ENCODE results near the gene MTCH1.
"Not testable (repeated sequence)": the region's sequence is repeated elsewhere in the genome, so short reads cannot be mapped to it uniquely, and the experiment has no call there.

The MTCH1 gene

GRCh38 chr6:36961441-36962435 is 24.3 kb downstream of the MTCH1 start:
- Mint-ChIP-seq H3K4me3 (no peak overlapping the region), H3K9me3 (no peaks in the 10 kb centered on the region), H3K27ac (no peak overlapping the region), H3K4me1 (ENCODE audit: low read depth) (peaks cover 35% of the 10 kb centered on the region), H3K36me3 (ENCODE audit: low read depth) (peaks cover 8% of the 10 kb centered on the region), H3K27me3 (ENCODE audit: low read depth) (no peaks in the 10 kb centered on the region)

- Mint-ChIP-seq H3K4me1 (ENCODE audit: low read depth) (peaks cover 41% of the 10 kb centered on the region), H3K9me3 (no peaks in the 10 kb centered on the region), H3K27ac (no peak overlapping the region), H3K4me3 (no peak overlapping the region), H3K27me3 (ENCODE audit: low read depth) (no peaks in the 10 kb centered on the region), H3K36me3 (ENCODE audit: low read depth) (no peaks in the 10 kb centered on the region)
Measured at GRCh38 chr6:36959555-36960250, 26.3 kb downstream of the MTCH1 start.

- H3K27ac Mint-ChIP-seq = no peak overlapping the region
- H3K27me3 Mint-ChIP-seq (ENCODE audit: low read depth) = no peaks in the 10 kb centered on the region
- H3K4me1 Mint-ChIP-seq (ENCODE audit: low read depth) = peaks cover 48% of the 10 kb centered on the region
- H3K9me3 Mint-ChIP-seq = no peaks in the 10 kb centered on the region
- H3K4me3 Mint-ChIP-seq = no peak overlapping the region
- H3K36me3 Mint-ChIP-seq (ENCODE audit: low read depth) = no peaks in the 10 kb centered on the region
Measured at GRCh38 chr6:36958775-36959554, 27.0 kb downstream of the MTCH1 start.

GRCh38 chr6:36957773-36958271 is 28.2 kb downstream of the MTCH1 start:
- no peaks in the 10 kb centered on the region for H3K27me3 Mint-ChIP-seq (ENCODE audit: low read depth)
- H3K9me3 Mint-ChIP-seq = no peaks in the 10 kb centered on the region
- no peaks in the 10 kb centered on the region for H3K36me3 Mint-ChIP-seq (ENCODE audit: low read depth)
- peaks cover 46% of the 10 kb centered on the region for H3K4me1 Mint-ChIP-seq (ENCODE audit: low read depth)
- no peak overlapping the region for H3K27ac Mint-ChIP-seq
- no peak overlapping the region for H3K4me3 Mint-ChIP-seq

GRCh38 chr6:36956446-36956820 is 29.6 kb downstream of the MTCH1 start:
- Mint-ChIP-seq H3K4me3 (no peak overlapping the region), H3K27ac (no peak overlapping the region), H3K9me3 (no peaks in the 10 kb centered on the region), H3K36me3 (ENCODE audit: low read depth) (no peaks in the 10 kb centered on the region), H3K4me1 (ENCODE audit: low read depth) (peaks cover 43% of the 10 kb centered on the region), H3K27me3 (ENCODE audit: low read depth) (no peaks in the 10 kb centered on the region)

- H3K27me3 Mint-ChIP-seq (ENCODE audit: low read depth) = no peaks in the 10 kb centered on the region
- H3K27ac Mint-ChIP-seq = no peak overlapping the region
- H3K4me1 Mint-ChIP-seq (ENCODE audit: low read depth) = peaks cover 38% of the 10 kb centered on the region
- H3K9me3 Mint-ChIP-seq = no peaks in the 10 kb centered on the region
- no peak overlapping the region for H3K4me3 Mint-ChIP-seq
- H3K36me3 Mint-ChIP-seq (ENCODE audit: low read depth) = no peaks in the 10 kb centered on the region
Measured at GRCh38 chr6:36955671-36956445, 30.1 kb downstream of the MTCH1 start.

- H3K27ac Mint-ChIP-seq = no peak overlapping the region
- H3K36me3 Mint-ChIP-seq (ENCODE audit: low read depth) = no peaks in the 10 kb centered on the region
- H3K4me1 Mint-ChIP-seq (ENCODE audit: low read depth) = peaks cover 33% of the 10 kb centered on the region
- no peak overlapping the region for H3K4me3 Mint-ChIP-seq
- H3K9me3 Mint-ChIP-seq = no peaks in the 10 kb centered on the region
- H3K27me3 Mint-ChIP-seq (ENCODE audit: low read depth) = no peaks in the 10 kb centered on the region
Measured at GRCh38 chr6:36955136-36955535, 30.9 kb downstream of the MTCH1 start.

- no peak within 1 kb of the TSS for H3K27ac Mint-ChIP-seq
Measured at GRCh38 chr6:36954262-36954931, 31.6 kb downstream of the MTCH1 start, which contains the start of gene PI16. PI16 (plus strand) TSS chr6:36954738; CDS start chr6:36954761, 23 bp downstream.

GRCh38 chr6:36953931-36954261 is 32.1 kb downstream of the MTCH1 start:
- Mint-ChIP-seq H3K27me3 (ENCODE audit: low read depth) (peaks cover 3% of the 10 kb centered on the region), H3K27ac (no peak overlapping the region), H3K9me3 (no peaks in the 10 kb centered on the region), H3K36me3 (ENCODE audit: low read depth) (no peaks in the 10 kb centered on the region), H3K4me3 (no peak overlapping the region), H3K4me1 (ENCODE audit: low read depth) (peaks cover 39% of the 10 kb centered on the region)

More at GRCh38 chr6:36954262-36954931, 31.6 kb downstream of the MTCH1 start, which contains the start of gene PI16:
- no peaks in the 10 kb centered on the region for H3K36me3 Mint-ChIP-seq (ENCODE audit: low read depth)
- peaks cover 3% of the 10 kb centered on the region for H3K27me3 Mint-ChIP-seq (ENCODE audit: low read depth)
- peak within 1 kb of the TSS; percentile 47 for H3K4me3 Mint-ChIP-seq
- H3K4me1 Mint-ChIP-seq (ENCODE audit: low read depth) = peaks cover 37% of the 10 kb centered on the region
- no peaks in the 10 kb centered on the region for H3K9me3 Mint-ChIP-seq

GRCh38 chr6:36949636-36950035 is 36.4 kb downstream of the MTCH1 start:
- H3K4me3 Mint-ChIP-seq = peak overlapping the region; percentile 12
- no peak overlapping the region for H3K27ac Mint-ChIP-seq
- no peaks in the 10 kb centered on the region for H3K36me3 Mint-ChIP-seq (ENCODE audit: low read depth)
- peaks cover 38% of the 10 kb centered on the region for H3K4me1 Mint-ChIP-seq (ENCODE audit: low read depth)
- H3K27me3 Mint-ChIP-seq (ENCODE audit: low read depth) = peaks cover 14% of the 10 kb centered on the region
- H3K9me3 Mint-ChIP-seq = no peaks in the 10 kb centered on the region

- H3K9me3 Mint-ChIP-seq; H3K36me3 Mint-ChIP-seq (ENCODE audit: low read depth): not testable (repeated sequence)
- H3K27me3 Mint-ChIP-seq (ENCODE audit: low read depth) = peaks cover 15% of the 10 kb centered on the region
- H3K4me3 Mint-ChIP-seq = peak overlapping the region; percentile 19
- peak overlapping the region; percentile 42 for H3K27ac Mint-ChIP-seq
- peaks cover 32% of the 10 kb centered on the region for H3K4me1 Mint-ChIP-seq (ENCODE audit: low read depth)
Measured at GRCh38 chr6:36949076-36949475, 36.9 kb downstream of the MTCH1 start.

- Mint-ChIP-seq H3K4me1 (ENCODE audit: low read depth) (peaks cover 27% of the 10 kb centered on the region), H3K9me3 (no peaks in the 10 kb centered on the region), H3K4me3 (peak overlapping the region; percentile 43), H3K36me3 (ENCODE audit: low read depth) (no peaks in the 10 kb centered on the region), H3K27me3 (ENCODE audit: low read depth) (peaks cover 25% of the 10 kb centered on the region), H3K27ac (peak overlapping the region; percentile 34)
Measured at GRCh38 chr6:36947570-36948351, 38.2 kb downstream of the MTCH1 start.

GRCh38 chr6:36946526-36946925 is 39.5 kb downstream of the MTCH1 start:
- Mint-ChIP-seq H3K4me3 (no peak overlapping the region), H3K27ac (no peak overlapping the region), H3K9me3 (no peaks in the 10 kb centered on the region), H3K4me1 (ENCODE audit: low read depth) (peaks cover 27% of the 10 kb centered on the region), H3K27me3 (ENCODE audit: low read depth) (peaks cover 28% of the 10 kb centered on the region), H3K36me3 (ENCODE audit: low read depth) (no peaks in the 10 kb centered on the region)
